A549 (cell line): ENCODE results near the gene MIER1.

ENCODE experiments used
- CBX2 ChIP-seq: fragments of 200-600 bp; sonication (generic); IDR thresholded peaks from 2 replicates; pipeline ENCODE4 v1.6.1; 2016; ENCODE audit warnings: low read depth, mild to moderate bottlenecking, borderline replicate concordance
- CTCF ChIP-seq: fragments of >200 bp; sonication (Bioruptor Twin); formaldehyde crosslinking; IDR thresholded peaks from 3 replicates; pipeline ENCODE4 v1.5.1; 2016
- KDM5A ChIP-seq: fragments of 200-600 bp; sonication (generic); IDR thresholded peaks from 2 replicates; pipeline ENCODE4 v1.6.1; 2016; ENCODE audit warnings: antibody characterized with exemption, mild to moderate bottlenecking
- POLR2A ChIP-seq: IDR thresholded peaks from 2 replicates; pipeline ENCODE4 v1.6.1; 2012; ENCODE audit warnings: mild to moderate bottlenecking, low read length
- RFX5 ChIP-seq: fragments of 450-650 bp; IDR thresholded peaks from 2 replicates; pipeline ENCODE4 v1.7.1; 2014; ENCODE audit warnings: antibody characterized with exemption, mild to moderate bottlenecking, moderate library complexity
- SMC3 ChIP-seq: fragments of >200 bp; sonication (Bioruptor Twin); formaldehyde crosslinking; IDR thresholded peaks from 3 replicates; pipeline ENCODE4 v1.6.1; 2018; ENCODE audit warnings: inconsistent platforms
- ZFP36 ChIP-seq: fragments of 450-650 bp; IDR thresholded peaks from 2 replicates; pipeline ENCODE4 v1.6.1; 2014; ENCODE audit warnings: borderline replicate concordance; ENCODE audit not compliant: partially characterized antibody

GRCh38 chr1:66985835-66986234 lies 61.0 kb downstream of the MIER1 start:
- TF ChIP-seq CTCF (no peak), RFX5 (no peak), POLR2A (no peak), KDM5A (no peak), ZFP36 (no peak), SMC3 (no peak), CBX2 (no peak)
